GM19035 (cell line): Measurements from ENCODE around the gene LIFR.

Source experiments
- ATAC-seq: cut with Tn5 transposase; IDR thresholded peaks from one replicate; pipeline ENCODE4 v1.9.1; 2021; ENCODE audit not compliant: unreplicated experiment

Gene LIFR

DNA sequence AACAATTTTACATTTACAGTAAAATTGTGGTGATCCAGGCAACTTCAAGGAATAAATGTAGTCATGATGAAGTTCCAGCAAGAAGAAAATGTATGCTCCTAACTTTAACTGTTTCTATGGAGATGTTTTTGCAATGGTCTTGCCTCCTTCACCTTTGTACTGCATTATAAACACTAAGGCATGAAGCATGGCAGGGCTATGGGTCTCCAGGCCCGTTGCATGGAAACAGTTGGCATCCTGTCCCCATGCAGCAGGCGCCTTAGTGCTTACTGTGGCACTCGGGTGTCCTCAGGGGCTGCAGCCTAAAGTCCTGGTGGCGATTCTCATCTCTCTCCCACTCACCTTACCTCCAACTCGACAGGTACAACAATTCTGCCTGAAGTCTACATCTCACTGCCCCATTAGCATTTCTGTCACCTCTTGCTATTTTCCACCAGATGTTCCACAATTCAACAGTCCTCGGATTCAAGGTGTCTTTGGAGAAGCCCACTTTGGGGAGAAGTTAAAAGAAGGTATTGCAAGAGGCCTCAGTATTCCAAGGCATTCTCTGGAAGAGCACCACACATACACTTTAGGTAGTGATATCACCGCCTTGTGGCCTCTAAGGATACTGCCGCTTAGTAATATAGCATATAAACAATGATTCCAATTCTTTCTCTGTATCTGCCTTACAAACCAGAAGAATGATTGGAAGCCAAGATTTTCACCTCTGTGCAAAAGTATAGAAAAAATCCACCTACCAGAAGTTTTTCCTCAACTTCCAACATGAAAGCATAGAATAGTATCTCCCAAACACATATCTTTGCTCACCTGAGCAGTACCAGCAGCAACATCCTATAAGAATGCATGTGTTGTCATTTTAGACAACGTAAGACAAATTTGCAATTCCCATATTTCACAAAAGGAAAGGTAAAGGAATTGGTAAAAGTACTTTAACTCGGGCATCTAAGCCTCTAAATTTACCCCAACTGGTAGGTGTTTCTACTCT lies 5.1 kb downstream of the LIFR start:
- no peak for ATAC-seq

DNA sequence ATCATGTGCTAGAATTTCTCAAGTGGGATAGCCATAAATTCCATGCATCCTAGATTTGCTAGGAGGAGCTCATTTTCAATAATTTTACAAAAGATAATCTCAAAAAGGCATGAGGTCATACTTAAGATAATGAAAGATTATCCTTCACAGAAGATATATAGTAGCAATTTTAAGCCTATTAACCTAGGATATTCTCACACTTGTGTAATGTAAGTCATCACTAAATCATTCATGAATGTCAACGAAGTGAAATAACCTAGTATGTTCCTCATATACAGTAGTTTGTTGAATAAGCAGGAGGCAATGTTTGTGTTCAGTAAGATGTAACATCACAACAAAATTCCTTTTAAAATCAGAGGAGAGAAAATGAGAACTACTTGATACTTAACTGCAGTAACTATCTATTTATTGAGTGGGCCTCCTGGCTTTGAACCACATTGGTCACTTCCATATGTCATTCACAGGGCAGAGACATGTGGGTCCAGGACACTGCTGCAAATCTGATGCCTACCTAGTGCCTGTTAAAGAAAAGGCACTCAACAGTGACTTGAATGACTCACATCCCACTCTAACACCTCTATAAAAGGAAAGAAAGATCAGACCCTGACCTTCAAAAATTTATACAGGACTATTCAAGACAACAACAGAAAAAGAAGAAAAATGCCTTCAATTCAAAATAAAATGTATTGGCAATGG lies 8.2 kb downstream of the LIFR start:
- ATAC-seq = no peak

DNA sequence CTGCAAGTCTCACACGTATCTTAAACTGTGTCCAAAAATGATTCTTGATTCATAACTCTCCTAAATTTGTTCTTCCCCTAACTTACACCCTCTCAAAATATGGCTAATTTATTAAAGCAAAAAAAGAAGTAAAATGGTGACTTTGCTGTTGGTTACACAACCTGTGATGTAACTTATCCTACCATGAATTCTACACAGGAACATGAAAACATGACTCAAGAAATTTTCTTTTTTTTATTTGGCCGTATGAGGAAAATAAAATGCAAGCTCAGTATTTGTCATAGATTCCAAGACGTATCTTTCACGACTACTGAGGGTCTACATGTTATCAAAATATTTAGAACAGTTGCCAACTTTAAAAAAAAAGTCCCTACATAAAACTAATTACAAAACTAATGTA lies 9.2 kb downstream of the LIFR start:
- no peak for ATAC-seq

DNA sequence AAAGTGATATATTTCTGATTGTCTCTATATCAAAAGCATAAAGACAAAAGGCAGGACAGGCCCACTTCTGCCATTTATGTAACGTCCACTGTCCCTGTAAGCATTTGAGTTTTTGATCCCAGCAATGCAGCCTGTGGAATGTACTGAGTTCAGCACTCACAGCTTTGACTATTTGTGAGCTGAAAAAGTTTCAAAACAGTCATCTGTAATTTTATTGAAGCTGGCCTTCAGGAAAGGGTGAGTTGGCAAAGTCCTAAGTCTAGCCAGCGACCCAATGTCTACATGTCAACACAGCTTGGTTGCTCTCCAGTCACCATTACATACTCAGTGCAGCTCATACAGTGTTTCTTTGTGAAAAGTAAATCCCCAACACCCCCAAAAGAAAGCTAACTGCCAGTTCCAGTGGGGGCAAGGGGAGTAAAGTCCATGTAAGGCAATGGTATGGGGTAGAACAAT lies 9.7 kb downstream of the LIFR start:
- no peak for ATAC-seq

DNA sequence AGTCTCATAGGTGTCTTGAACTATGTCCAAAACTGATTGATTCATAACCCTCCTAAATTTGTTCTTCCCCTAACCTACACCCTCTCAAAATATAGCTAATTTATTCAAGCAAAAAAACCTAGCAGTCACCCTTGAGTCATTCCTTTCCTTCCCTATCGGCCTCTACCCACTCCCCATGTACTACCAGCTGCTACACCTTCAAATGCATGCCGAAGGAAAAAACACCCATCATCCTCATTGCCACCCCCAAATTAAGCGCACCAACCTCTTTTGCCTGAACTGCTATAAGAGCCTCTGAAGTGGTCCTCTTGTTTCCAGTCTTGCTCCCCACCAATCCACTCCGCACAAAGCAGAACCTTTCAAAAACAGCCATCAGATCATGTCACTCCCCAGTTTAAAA lies 12.6 kb downstream of the LIFR start:
- ATAC-seq = no peak

DNA sequence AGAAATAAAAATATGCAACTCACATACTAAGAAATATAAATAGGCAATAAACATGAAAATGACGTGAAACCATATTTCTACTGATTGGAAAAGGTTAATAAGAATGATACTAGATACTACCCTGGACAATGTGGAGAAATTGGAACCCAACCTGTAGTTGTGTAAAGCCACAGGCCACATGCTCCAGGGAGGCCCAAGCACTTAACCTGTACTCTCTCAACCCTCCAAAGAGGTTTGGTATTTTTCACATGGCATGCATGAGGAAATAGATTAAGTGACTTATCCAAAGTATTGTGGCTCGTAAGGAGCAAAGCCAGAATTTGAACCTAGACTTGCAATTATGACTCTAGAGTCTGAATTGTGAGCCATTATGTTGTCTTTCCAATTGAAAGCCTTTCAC lies 13.4 kb downstream of the LIFR start:
- no peak for ATAC-seq

DNA sequence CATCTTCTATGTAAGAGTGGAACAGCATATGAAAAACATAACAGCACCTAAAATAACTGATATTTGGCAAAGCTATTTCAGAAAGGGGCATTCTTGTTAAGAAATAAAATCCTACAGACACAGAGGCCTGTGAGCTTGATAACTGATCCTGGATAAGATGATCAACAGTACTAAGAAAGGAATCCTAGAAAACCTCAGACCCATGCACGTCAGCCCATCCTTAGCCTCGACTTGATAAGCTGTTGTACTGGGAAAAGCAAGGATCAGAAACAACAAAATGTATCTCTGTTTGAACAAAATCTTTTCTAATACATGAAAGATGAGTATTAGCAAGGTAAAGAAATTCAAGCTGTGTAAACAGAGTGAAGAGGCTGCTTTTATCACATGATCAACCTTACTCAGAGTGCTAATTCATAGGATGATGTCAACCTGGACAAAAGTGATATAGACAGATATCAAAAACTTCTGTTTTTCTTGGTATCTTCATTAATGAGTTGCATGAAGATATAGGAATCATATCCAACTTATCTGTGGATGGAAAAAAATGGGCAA lies 15.2 kb downstream of the LIFR start:
- ATAC-seq = no peak

DNA sequence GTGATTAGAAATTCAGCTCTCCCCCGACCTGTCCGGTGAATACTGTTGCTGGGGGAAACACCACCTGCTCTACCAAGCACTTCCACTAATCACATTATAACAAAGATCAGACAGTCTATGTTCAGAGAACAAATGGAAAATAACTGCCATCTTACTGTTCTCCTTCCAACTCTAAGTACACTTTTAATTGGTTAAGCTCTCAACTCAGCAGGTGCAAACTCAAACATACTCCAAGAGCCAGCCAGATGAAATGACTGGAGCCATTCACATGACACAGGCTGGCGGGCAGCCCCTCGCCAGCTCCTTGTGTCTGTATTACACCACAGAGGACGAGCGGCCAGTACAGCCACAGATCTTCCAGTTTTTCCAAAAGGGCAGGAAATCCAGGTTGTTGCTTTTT lies 16.1 kb downstream of the LIFR start:
- ATAC-seq = no peak

DNA sequence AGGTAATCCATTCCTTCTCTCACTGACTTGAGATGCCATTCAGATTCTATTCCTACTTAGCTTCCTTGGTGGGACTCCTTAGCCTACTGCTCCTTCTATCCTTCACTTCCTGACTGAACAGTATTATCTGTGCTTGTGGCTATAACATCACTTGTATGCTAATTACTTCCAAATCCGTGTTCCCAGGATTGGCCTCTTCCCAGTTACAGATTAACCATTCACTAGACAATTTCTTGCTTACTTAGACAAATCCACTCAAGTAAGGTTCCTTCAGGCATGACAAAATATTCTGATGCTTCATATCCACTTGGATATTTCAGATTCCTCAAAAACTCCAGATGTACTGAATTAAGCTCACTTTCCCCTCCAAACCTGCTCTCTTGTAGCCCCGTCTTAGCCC lies 18.3 kb downstream of the LIFR start:
- no peak for ATAC-seq

DNA sequence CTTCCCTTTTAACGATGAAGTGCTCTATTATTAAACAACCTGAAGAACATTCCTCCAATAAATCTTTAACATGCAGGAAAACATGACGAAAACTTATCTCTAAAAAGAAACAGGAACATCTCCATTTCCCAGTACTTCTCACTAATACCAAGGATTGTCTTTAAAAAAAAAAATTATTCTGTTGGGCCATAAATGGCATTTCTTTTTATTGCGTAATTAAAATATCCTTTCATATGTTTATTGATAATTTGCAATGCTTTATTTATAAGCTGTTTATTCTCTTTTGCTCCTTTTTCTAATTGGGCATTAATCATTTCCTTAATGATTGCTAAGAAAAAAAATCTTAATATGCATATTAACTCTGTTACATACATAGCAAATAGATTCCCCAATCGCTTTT lies 18.9 kb downstream of the LIFR start:
- ATAC-seq = no peak

DNA sequence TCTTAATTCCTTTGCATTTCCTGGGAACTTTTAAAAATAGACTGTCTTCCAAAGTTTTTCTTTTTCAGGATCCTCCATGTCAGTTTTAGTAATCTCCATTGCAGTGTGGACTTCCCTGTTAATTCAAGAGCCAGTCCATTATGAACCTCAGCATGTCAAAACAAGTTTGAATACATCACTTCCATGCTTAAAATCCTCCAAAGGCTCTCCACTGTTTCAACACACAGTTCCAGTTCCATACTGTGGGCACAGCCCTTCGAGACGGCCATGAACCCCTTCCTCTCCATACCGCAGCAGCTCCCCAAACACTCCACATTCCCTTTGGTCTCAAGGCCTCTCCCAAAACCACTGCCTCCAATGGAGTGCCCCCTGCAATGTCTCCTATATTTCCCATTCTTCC lies 19.5 kb downstream of the LIFR start:
- ATAC-seq = no peak

DNA sequence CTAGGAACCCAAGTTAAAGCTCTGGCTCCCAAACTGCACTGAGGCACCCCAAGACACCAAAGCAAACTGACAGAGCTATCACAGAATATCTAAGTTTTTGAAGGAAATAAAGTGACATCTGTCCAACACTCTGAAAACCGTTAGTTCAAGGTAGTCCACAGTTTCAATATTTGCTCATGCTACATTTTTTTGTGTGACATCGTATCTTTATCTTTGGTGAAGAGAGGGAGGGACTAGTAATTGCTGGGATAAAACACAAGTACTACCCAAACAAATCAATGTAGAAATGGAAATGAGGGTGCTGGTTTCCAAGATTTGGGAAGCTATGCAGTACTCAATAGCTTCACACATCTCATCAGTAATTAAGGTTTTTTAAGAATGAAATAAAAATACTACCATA lies 20.6 kb downstream of the LIFR start:
- ATAC-seq = no peak

DNA sequence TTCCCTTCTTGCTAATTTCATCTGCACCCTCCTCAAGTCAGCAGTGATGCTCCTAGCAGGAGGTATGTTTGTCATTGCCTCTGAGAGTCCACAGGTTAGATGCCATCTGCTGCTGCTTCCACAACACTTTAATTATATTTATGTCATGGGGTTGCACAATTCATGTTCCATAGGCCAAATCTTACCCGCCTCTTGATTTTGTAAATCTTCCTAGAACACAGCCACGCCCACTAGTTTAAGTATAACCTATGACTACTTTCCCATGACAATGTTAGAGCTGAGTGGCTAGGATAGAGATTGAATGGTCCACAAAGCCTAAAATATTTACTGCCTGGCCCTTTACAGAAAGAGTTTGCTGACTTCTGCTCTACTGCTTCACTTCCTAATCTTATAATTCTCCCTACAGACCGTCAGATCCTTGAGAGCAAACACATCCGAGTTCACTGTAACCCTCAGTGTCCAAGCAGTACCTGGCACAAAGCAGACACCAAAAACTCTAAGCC lies 21.1 kb downstream of the LIFR start:
- no peak for ATAC-seq

DNA sequence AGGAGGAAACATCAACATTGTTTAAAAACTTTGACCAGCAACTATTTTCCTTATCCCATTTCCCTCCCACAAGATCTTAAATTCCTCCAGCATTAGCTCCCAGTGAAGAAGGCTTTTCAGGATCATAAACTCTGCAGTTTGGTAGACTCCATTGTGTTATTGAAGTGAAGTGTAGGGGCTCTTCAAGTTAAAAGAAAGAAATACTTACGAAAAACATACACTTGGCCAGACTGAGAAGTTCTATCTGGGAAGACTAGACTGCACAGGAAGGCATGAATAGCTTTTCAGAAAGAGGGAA lies 22.3 kb downstream of the LIFR start:
- ATAC-seq = no peak

DNA sequence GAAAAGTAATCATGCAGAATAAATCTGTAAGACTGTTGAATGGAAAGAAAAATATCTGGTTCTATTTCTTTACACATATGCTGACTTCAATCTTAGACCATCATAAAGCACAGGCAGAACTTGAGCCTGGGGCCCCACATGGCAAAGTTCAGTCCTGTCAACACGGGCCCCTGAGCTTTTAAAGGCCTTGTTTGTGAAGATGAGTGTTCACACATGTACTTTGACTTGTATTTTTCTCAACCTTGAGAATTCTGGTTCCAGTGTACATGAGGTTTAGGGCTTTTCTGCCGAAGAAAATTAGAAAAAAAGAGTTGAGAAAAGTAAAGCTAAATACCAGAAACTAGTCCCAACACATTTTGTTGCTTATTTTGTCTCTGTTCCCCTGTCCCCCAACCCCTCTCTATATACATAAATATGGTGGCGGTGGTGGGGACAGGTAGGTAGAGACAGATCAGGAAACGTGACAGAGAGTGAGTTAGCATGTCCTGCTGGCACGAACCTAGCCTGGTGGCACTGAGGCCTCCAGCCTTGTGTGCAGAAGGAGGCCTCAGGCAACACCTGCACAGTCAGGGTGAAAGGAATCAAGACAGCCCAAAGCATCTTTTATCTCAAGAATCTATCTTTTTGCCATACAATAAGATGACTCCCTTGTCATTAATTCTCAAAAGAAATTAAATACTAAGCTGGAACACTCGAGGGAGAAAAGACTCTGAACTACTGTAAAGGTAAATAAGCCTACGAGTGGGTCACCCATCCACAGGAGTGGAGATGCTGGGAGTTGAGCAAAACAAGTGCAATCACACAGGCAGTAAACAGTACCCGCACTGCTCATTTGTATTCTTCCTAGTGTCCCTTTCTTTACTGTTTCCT lies 22.9 kb downstream of the LIFR start:
- ATAC-seq = no peak

DNA sequence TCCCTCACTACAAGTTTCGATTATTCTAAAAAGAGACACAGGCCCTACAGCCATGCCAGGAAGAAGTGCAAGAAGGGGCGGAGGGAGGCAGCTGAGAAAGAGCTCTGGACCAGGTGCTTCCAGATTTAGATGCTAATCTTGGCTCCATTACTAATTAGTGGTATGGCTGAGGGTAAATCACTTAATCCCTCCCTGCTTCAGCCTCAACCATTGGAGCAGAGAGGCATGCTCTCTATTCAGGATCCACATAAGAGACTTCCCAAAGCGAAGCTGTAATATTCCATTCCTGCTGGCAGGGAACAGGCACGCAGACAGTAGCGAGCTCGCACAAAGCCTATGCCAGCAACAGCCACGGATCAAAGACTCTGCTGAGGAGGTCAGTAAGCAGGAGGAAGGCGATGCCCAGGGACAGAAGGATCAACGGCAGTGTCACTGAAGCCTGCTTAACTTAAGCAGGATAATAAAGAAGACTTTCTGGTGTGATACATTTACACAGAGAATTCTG lies 24.2 kb downstream of the LIFR start:
- no peak for ATAC-seq

DNA sequence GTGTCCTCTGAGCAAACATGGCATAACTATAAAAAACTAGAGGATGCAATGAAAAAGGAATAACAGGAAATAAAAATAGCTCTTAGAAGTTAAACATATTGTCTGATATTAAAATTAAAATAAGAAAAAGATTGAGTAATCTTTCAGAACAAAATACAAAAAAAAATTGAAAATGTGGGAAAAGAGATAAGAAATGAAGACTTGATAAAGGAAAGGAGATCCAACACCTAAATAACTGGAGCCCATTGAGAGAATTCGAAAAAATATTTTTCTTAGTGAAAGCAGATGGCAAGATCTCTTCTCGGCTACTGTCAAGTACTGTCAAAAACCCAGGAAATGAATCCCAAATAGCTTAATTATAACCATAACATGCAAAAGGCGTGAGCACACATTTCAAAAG lies 24.9 kb downstream of the LIFR start:
- no peak for ATAC-seq

DNA sequence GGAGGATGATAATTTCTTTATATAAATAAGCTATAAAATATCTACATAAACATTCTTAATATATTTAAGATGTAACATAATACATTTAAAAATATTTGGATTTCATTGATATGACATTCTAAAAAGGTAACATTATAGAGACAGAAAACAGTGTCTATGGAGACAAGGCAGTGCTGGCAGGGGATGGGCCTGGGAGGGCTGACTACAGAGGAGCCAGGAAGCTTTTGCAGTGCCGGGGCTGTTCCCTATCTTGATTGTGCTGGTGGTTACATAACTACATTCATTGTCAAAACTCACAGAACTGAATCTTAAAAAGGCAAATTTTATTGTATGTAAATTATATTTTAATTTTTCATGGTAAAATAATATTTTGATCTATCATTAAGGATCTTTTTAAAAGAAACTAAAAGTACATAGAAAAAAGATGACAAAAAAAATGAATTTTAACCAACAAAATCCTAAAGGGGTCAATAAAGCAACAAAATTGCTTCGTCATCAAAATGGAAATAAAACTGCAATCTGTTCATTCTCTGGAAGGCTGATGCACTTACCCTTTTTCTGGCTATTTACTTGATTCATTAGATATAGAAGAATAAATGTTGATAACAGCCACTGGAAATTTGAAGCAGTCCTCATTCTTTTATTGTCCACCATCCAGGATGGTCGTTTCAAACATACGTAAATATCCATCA lies 26.3 kb downstream of the LIFR start:
- no peak for ATAC-seq

DNA sequence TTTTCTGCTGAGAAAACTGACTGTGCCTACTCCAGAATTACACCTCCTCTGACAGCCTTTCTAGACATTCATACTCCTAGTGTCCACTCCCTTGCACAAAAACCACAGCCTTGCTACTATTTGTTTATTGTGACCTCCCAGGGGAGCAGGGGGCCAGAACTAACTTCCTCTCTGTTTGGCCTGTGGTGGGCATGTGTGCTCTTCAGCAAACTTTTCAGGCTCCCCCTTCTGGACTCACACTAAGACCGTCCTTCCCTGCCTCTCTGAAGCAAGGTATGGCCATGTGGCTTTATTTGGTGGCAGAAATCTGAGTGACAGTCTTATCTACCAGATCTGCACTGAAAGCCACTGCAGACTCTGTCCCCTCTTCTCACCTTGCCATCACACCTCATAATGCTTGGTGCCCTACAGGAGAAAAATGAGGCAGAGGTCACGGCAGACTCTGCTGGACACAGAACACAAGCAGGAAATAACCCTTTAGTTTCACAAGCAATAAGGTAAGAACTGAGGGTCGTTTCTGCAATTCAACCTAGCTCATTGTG lies 28.2 kb downstream of the LIFR start:
- ATAC-seq = no peak

DNA sequence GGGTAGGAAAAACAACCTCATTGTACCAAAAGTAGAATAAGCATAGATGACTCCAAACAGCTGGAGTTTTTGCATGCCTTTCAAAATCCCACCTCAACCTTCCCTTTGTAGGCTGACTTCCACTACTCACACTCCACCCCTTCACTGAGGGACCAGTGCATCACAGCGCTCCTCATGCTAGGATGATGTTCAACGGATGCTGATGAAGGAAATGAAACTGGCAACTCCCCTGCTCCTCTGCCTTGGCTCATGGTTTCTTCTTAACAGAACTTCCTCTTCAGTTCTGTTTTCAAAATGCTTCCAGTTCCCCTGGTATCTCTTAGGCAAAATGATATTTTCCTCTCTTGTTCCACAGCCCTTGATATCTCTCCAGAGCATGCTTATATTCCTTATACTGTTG lies 29.0 kb downstream of the LIFR start:
- ATAC-seq = no peak
